Sigmoid colon (tissue), 7 donors: ENCODE data around the gene FASLG. TPM values are rescaled to one million over a fixed set of nuclear protein-coding genes. Genes with fewer than 3 reads are reported as not detected.

ENCODE experiments used
- DNase-seq: peaks from one replicate; pipeline ENCODE4 v3.0.0-alpha.2; 2019
- H3K27ac ChIP-seq, 4 donors: fragments of 200-600 bp; sonication (generic); one replicate each; pipeline ENCODE4 v1.5.1; 2016 to 2019; ENCODE audit warnings: mild to moderate bottlenecking in 1 of 4
- H3K27me3 ChIP-seq, 3 donors: fragments of 200-600 bp; sonication (generic); one replicate each; pipeline ENCODE4 v1.5.1; 2019; ENCODE audit warnings: mild to moderate bottlenecking in 1 of 3
- H3K36me3 ChIP-seq, 4 donors: fragments of 200-600 bp; sonication (generic); one replicate each; pipeline ENCODE4 v1.5.1; 2016 to 2019
- H3K4me1 ChIP-seq, 4 donors: fragments of 200-600 bp; sonication (generic); one replicate each; pipeline ENCODE4 v1.5.1; 2017 to 2019
- H3K4me3 ChIP-seq, 4 donors: fragments of 200-600 bp; sonication (generic); one replicate each; pipeline ENCODE4 v1.5.1; 2017 to 2019; ENCODE audit warnings: mild to moderate bottlenecking in 2 of 4, moderate library complexity in 1 of 4
- H3K9me3 ChIP-seq, 4 donors: fragments of 200-600 bp in 3 of 4; sonication (generic) in 3 of 4; one replicate each; pipeline versions ENCODE4 v1.5.1 to v1.6.1; 2013 to 2019
- CTCF ChIP-seq, 4 experiments: fragments of 450-650 bp in 3 of 4; fragments of 200-600 bp in 1 of 4; IDR thresholded peaks; one replicate each; pipeline ENCODE4 v1.5.1; 2016 to 2019; ENCODE audit warnings: antibody characterized with exemption in 4 of 4, mild to moderate bottlenecking in 3 of 4, moderate library complexity in 2 of 4
- EP300 ChIP-seq, 4 donors: sonication (generic); formaldehyde crosslinking; IDR thresholded peaks; one replicate each; pipeline ENCODE4 v1.6.1; 2017; ENCODE audit warnings: antibody characterized with exemption in 4 of 4
- POLR2A ChIP-seq, 2 donors: fragments of 450-650 bp; IDR thresholded peaks; one replicate each; pipeline ENCODE4 v1.6.1; 2016; ENCODE audit warnings: antibody characterized with exemption in 2 of 2, mild to moderate bottlenecking in 2 of 2, moderate library complexity in 2 of 2
- POLR2AphosphoS5 ChIP-seq, 4 donors: sonication (generic); formaldehyde crosslinking; IDR thresholded peaks; one replicate each; pipeline ENCODE4 v1.6.1; 2017; ENCODE audit warnings: antibody characterized with exemption in 4 of 4
- WGBS, 2 donors: extraction: QIAGEN DNeasy Blood & Tissue Kit; methylation state at CpG; one replicate each; pipeline ENCODE4 v1.1.7; 2013; 5-methylcytosine and 5-hydroxymethylcytosine counted together
- intact Hi-C: fragments of 100-400 bp; cut with DNase I; formaldehyde crosslinking; loops from one replicate; pipeline ENCODE4 v1.15.1; 2023
- polyA plus RNA-seq, 3 donors: library from polyadenylated mRNA; stranded (reverse); fragments of 200-250 nt; gene quantifications; one replicate each; pipeline ENCODE4 v1.2.3, GENCODE V29; 2013
- total RNA-seq, 4 donors: library from RNA; depleted of rRNA; stranded (reverse); fragments of >200 nt; gene quantifications; one replicate each; pipeline ENCODE4 v1.1.0, GENCODE V29; 2016
- donor health status: healthy with polysubstance abuse.
- donor health status: Bipolar disorder and iron deficiency.
- donor health status: healthy.

FASLG gene
- total and polyA plus RNA-seq, 7 donors, result 0.31 TPM; not detected in 6

GRCh38 chr1:172640111-172640510 is 18.8 kb upstream of the FASLG start:
- intact Hi-C loops, result no loop called here
- Histone ChIP-seq H3K4me3 (no peak overlapping the region), H3K4me1 (no peaks in the 10 kb centered on the region), H3K27me3 (no peaks in the 10 kb centered on the region), H3K36me3 (no peaks in the 10 kb centered on the region), H3K27ac (no peak overlapping the region), H3K9me3 (no peaks in the 10 kb centered on the region)
- DNase-seq, result no peak
- TF ChIP-seq POLR2AphosphoS5 (IDR thresholded peaks at IDR 0.05), result no peak
- TF ChIP-seq EP300 (IDR thresholded peaks at IDR 0.05), result no peak
- TF ChIP-seq POLR2A (IDR thresholded peaks at IDR 0.05), result no peak
- TF ChIP-seq CTCF (IDR thresholded peaks at IDR 0.05), result no peak
- WGBS, 2 donors, result 79 to 83% methylated on average over 8 of the region's 8 CpGs

- intact Hi-C loops, result no loop called here
- 67 to 83% methylated on average over 5 of the region's 5 CpGs for whole genome bisulfite sequencing, 2 donors
Measured at GRCh38 chr1:172641492-172641891, 17.4 kb upstream of the FASLG start.

GRCh38 chr1:172642970-172643369 is 15.9 kb upstream of the FASLG start:
- no peak overlapping the region for H3K4me3 ChIP-seq
- DNase-seq, result no peak
- no peaks in the 10 kb centered on the region for H3K9me3 ChIP-seq
- no peaks in the 10 kb centered on the region for H3K36me3 ChIP-seq
- no peaks in the 10 kb centered on the region for H3K4me1 ChIP-seq
- H3K27ac ChIP-seq, result no peak overlapping the region
- WGBS, 2 donors, result 35 to 59% methylated on average over 6 of the region's 6 CpGs
- H3K27me3 ChIP-seq, result no peaks in the 10 kb centered on the region
- TF ChIP-seq EP300 (IDR thresholded peaks at IDR 0.05) (no peak), CTCF (IDR thresholded peaks at IDR 0.05) (no peak), POLR2A (IDR thresholded peaks at IDR 0.05) (no peak), POLR2AphosphoS5 (IDR thresholded peaks at IDR 0.05) (no peak)
- intact Hi-C loops, result no loop called here

More at GRCh38 chr1:172641492-172641891, 17.4 kb upstream of the FASLG start:
- no peak for DNase-seq
- no peaks in the 10 kb centered on the region for H3K36me3 ChIP-seq
- H3K4me1 ChIP-seq, result no peaks in the 10 kb centered on the region
- no peak overlapping the region for H3K4me3 ChIP-seq
- no peak for TF ChIP-seq POLR2A (IDR thresholded peaks at IDR 0.05)
- no peak for TF ChIP-seq POLR2AphosphoS5 (IDR thresholded peaks at IDR 0.05)
- TF ChIP-seq CTCF (IDR thresholded peaks at IDR 0.05), result no peak
- no peak for TF ChIP-seq EP300 (IDR thresholded peaks at IDR 0.05)
- H3K27ac ChIP-seq, result no peak overlapping the region
- no peaks in the 10 kb centered on the region for H3K27me3 ChIP-seq
- H3K9me3 ChIP-seq, result no peaks in the 10 kb centered on the region

GRCh38 chr1:172646653-172647052 is 12.2 kb upstream of the FASLG start:
- H3K9me3 ChIP-seq, result no peaks in the 10 kb centered on the region
- H3K4me3 ChIP-seq, result no peak overlapping the region
- WGBS, 2 donors, result 46 to 81% methylated on average over 1 of the region's 1 CpG
- H3K27me3 ChIP-seq, result no peaks in the 10 kb centered on the region
- DNase-seq, result no peak
- intact Hi-C loops, result no loop called here
- no peak for TF ChIP-seq EP300 (IDR thresholded peaks at IDR 0.05)
- TF ChIP-seq POLR2A (IDR thresholded peaks at IDR 0.05), result no peak
- no peak for TF ChIP-seq POLR2AphosphoS5 (IDR thresholded peaks at IDR 0.05)
- no peak for TF ChIP-seq CTCF (IDR thresholded peaks at IDR 0.05)
- H3K27ac ChIP-seq, result no peak overlapping the region
- H3K4me1 ChIP-seq, result no peaks in the 10 kb centered on the region
- no peaks in the 10 kb centered on the region for H3K36me3 ChIP-seq

- TF ChIP-seq POLR2A (IDR thresholded peaks at IDR 0.05) (no peak), EP300 (IDR thresholded peaks at IDR 0.05) (no peak), CTCF (IDR thresholded peaks at IDR 0.05) (no peak), POLR2AphosphoS5 (IDR thresholded peaks at IDR 0.05) (no peak)
- no peak overlapping the region for H3K27ac ChIP-seq
- 50 to 67% methylated on average over 8 of the region's 8 CpGs for WGBS, 2 donors
- intact Hi-C loops, result no loop called here
- no peaks in the 10 kb centered on the region for H3K36me3 ChIP-seq
- no peaks in the 10 kb centered on the region for H3K9me3 ChIP-seq
- no peaks in the 10 kb centered on the region for H3K27me3 ChIP-seq
- DNase-seq, result no peak
- H3K4me1 ChIP-seq, result no peaks in the 10 kb centered on the region
- no peak overlapping the region for H3K4me3 ChIP-seq
Measured at GRCh38 chr1:172647110-172647564, 11.8 kb upstream of the FASLG start.
